GM23338 (cell line): Measurements from ENCODE around the gene MTHFSD. TPM values are rescaled to one million over a fixed set of nuclear protein-coding genes. Genes with fewer than 3 reads are reported as not detected.

Experiments
- ATAC-seq: fragments of 200-7000 bp; cut with Tn5 transposase; 3 replicates; pipeline ENCODE4 v1.9.1; 2020
- DNase-seq: peaks from one replicate; pipeline ENCODE4 v3.0.0-alpha.2; 2015; ENCODE audit warnings: low spot score
- H2AFZ ChIP-seq: fragments of 200-600 bp; sonication (generic); 2 replicates; pipeline ENCODE4 v1.8.0; 2016; ENCODE audit warnings: antibody characterized with exemption, mild to moderate bottlenecking, moderate library complexity
- H3F3A ChIP-seq: fragments of 200-600 bp; sonication (generic); replicated peaks from 2 replicates; pipeline ENCODE4 v1.8.0; 2017; ENCODE audit warnings: antibody characterized with exemption, mixed run types, low read depth
- H3K27ac ChIP-seq: fragments of 200-600 bp; sonication (generic); 2 replicates; pipeline ENCODE4 v1.6.1; 2016; ENCODE audit warnings: low read depth
- H3K27me3 ChIP-seq: fragments of 200-600 bp; sonication (generic); 2 replicates; pipeline ENCODE4 v1.8.0; 2016; ENCODE audit warnings: mild to moderate bottlenecking, mixed run types, moderate library complexity; ENCODE audit not compliant: insufficient read depth
- H3K36me3 ChIP-seq: fragments of 200-600 bp; sonication (generic); 2 replicates; pipeline ENCODE4 v1.8.0; 2016; ENCODE audit warnings: mild to moderate bottlenecking; ENCODE audit not compliant: insufficient read depth
- H3K4me1 ChIP-seq: fragments of 200-600 bp; sonication (generic); 2 replicates; pipeline ENCODE4 v1.8.0; 2016; ENCODE audit warnings: mild to moderate bottlenecking, moderate library complexity; ENCODE audit not compliant: insufficient read depth
- H3K4me2 ChIP-seq: fragments of 200-600 bp; sonication (generic); 2 replicates; pipeline ENCODE4 v1.7.1; 2017; ENCODE audit warnings: mixed run types
- H3K4me3 ChIP-seq: fragments of 200-600 bp; sonication (generic); 2 replicates; pipeline ENCODE4 v1.6.1; 2016; ENCODE audit warnings: mixed run types
- H3K79me2 ChIP-seq: fragments of 200-600 bp; sonication (generic); replicated peaks from 2 replicates; pipeline ENCODE4 v1.8.0; 2017; ENCODE audit warnings: mild to moderate bottlenecking; ENCODE audit not compliant: insufficient read depth
- H3K9me2 ChIP-seq: fragments of 200-600 bp; sonication (generic); 2 replicates; pipeline ENCODE4 v1.8.0; 2017; ENCODE audit not compliant: insufficient read depth
- H4K20me1 ChIP-seq: fragments of 200-600 bp; sonication (generic); replicated peaks from 2 replicates; pipeline ENCODE4 v1.8.0; 2017; ENCODE audit warnings: mild to moderate bottlenecking; ENCODE audit not compliant: insufficient read depth
- H3K27ac Mint-ChIP-seq: 2 replicates; pipeline ENCODE4 v1.8.0; 2020; ENCODE audit warnings: inconsistent platforms, mild to moderate bottlenecking, moderate library complexity, mixed read lengths
- H3K27me3 Mint-ChIP-seq: 3 replicates; pipeline ENCODE4 v1.8.0; 2022; ENCODE audit warnings: low read depth, mild to moderate bottlenecking, moderate library complexity, mixed read lengths, inconsistent platforms; ENCODE audit not compliant: insufficient read depth, poor library complexity
- H3K36me3 Mint-ChIP-seq: 3 replicates; pipeline ENCODE4 v1.8.0; 2021; ENCODE audit warnings: low read depth, mild to moderate bottlenecking, inconsistent platforms, moderate library complexity, mixed read lengths
- H3K4me1 Mint-ChIP-seq: 3 replicates; pipeline ENCODE4 v1.8.0; 2020; ENCODE audit warnings: mild to moderate bottlenecking, inconsistent platforms, mixed read lengths
- H3K4me3 Mint-ChIP-seq: 3 replicates; pipeline ENCODE4 v1.8.0; 2021; ENCODE audit warnings: moderate library complexity, mild to moderate bottlenecking, inconsistent platforms, mixed read lengths
- H3K9me3 Mint-ChIP-seq: 3 replicates; pipeline ENCODE4 v1.8.0; 2020; ENCODE audit warnings: moderate library complexity, mild to moderate bottlenecking, inconsistent platforms, mixed read lengths
- CREB1 ChIP-seq: fragments of 250-450 bp; sonication (Bioruptor Pico); IDR thresholded peaks from 2 replicates; pipeline ENCODE4 v1.5.0; 2020; ENCODE audit warnings: low read depth, mild to moderate bottlenecking, moderate library complexity
- CTCF ChIP-seq, 2 experiments: fragments of 200-600 bp in 1 of 2; sonication (generic) in 1 of 2; conservative IDR thresholded peaks; 2 replicates each; pipeline versions ENCODE4 v1.5.1 to v1.6.1; 2016 to 2017; ENCODE audit warnings: antibody characterized with exemption in 2 of 2, low read depth in 2 of 2, mild to moderate bottlenecking in 2 of 2, moderate library complexity in 1 of 2
- ETS1 ChIP-seq: IDR thresholded peaks from 2 replicates; pipeline ENCODE4 v1.6.1; 2016; ENCODE audit warnings: antibody characterized with exemption
- JUNB ChIP-seq: IDR thresholded peaks from one replicate; pipeline ENCODE4 v1.6.1; 2016; ENCODE audit warnings: antibody characterized with exemption; ENCODE audit not compliant: unreplicated experiment
- NANOG ChIP-seq: IDR thresholded peaks from 2 replicates; pipeline ENCODE4 v1.6.1; 2016; ENCODE audit warnings: antibody characterized with exemption, borderline replicate concordance
- POLR2AphosphoS5 ChIP-seq: IDR thresholded peaks from 2 replicates; pipeline ENCODE4 v1.6.1; 2016; ENCODE audit warnings: antibody characterized with exemption, low read depth
- REST ChIP-seq: IDR thresholded peaks from one replicate; pipeline ENCODE4 v1.6.1; 2018; ENCODE audit warnings: antibody characterized with exemption; ENCODE audit not compliant: unreplicated experiment
- STAT1 ChIP-seq: IDR thresholded peaks from one replicate; pipeline ENCODE4 v1.6.1; 2016; ENCODE audit warnings: antibody characterized with exemption; ENCODE audit not compliant: unreplicated experiment
- ZNF114 ChIP-seq: fragments of 250-450 bp; sonication (Bioruptor Pico); IDR thresholded peaks from 2 replicates; pipeline ENCODE4 v1.5.0; 2020; ENCODE audit warnings: mild to moderate bottlenecking, moderate library complexity
- ZNF331 ChIP-seq: fragments of 250-450 bp; sonication (Bioruptor Pico); IDR thresholded peaks from 2 replicates; pipeline ENCODE4 v1.5.0; 2020; ENCODE audit warnings: low read depth, mild to moderate bottlenecking, moderate library complexity
- ZNF462 ChIP-seq: fragments of 250-450 bp; sonication (Bioruptor Pico); IDR thresholded peaks from 2 replicates; pipeline ENCODE4 v1.5.0; 2020; ENCODE audit warnings: mild to moderate bottlenecking, moderate library complexity
- polyA plus RNA-seq: library from polyadenylated mRNA; unstranded; fragments of >200 nt; fragmentation: Nextera tagmentation; extraction: Ambion mirVana; gene quantifications from 2 replicates; pipeline ENCODE4 v1.2.1, GENCODE V29; 2016
- total RNA-seq: library from RNA; depleted of rRNA; stranded (reverse); fragments of >200 nt; shearing (Covaris generic); gene quantifications from 2 replicates; pipeline ENCODE4 v1.2.3, GENCODE V29; 2014

Gene MTHFSD
- total and polyA plus RNA-seq, 2 experiments from 2014 or later, result 7.2 to 8.1 TPM

GRCh38 chr16:86542756-86543750 is 12.0 kb downstream of the MTHFSD start:
- H4K20me1 ChIP-seq, result no peaks in the 10 kb centered on the region
- ATAC-seq (no peak), DNase-seq (no peak)
- Mint-ChIP-seq H3K4me3 (no peak overlapping the region), H3K9me3 (no peaks in the 10 kb centered on the region), H3K4me1 (no peaks in the 10 kb centered on the region), H3K27ac (no peak overlapping the region), H3K36me3 (peaks cover 10% of the 10 kb centered on the region; the same call in 2 of the 3 replicates), H3K27me3 (peaks cover 3% of the 10 kb centered on the region)
- H3K79me2 ChIP-seq, result no peaks in the 10 kb centered on the region
- TF ChIP-seq ZNF462 (CRISPR knock-in tag), result no peak
- TF ChIP-seq CREB1 (CRISPR knock-in tag), result no peak
- no peak for TF ChIP-seq REST
- TF ChIP-seq STAT1, result no peak
- TF ChIP-seq ETS1, result no peak
- TF ChIP-seq JUNB, result no peak
- no peak for TF ChIP-seq CTCF (conservative IDR thresholded peaks at IDR 0.05; ENCODE audit: low read depth in 2 of 2)
- TF ChIP-seq ZNF331 (CRISPR knock-in tag), result no peak
- TF ChIP-seq POLR2AphosphoS5, result no peak
- TF ChIP-seq ZNF114 (CRISPR knock-in tag), result no peak
- TF ChIP-seq NANOG, result no peak
- H3K27me3 ChIP-seq, result no peaks in the 10 kb centered on the region
- no peaks in the 10 kb centered on the region for H3K9me2 ChIP-seq
- no peaks in the 10 kb centered on the region for H3F3A ChIP-seq
- no peak overlapping the region for H3K27ac ChIP-seq
- H3K36me3 ChIP-seq, result no peaks in the 10 kb centered on the region; the same call in 1 of the 2 replicates
- no peak overlapping the region for H3K4me2 ChIP-seq
- no peaks in the 10 kb centered on the region for H3K4me1 ChIP-seq
- no peak overlapping the region for H3K4me3 ChIP-seq
- H2AFZ ChIP-seq, result no peak overlapping the region
